A549 (cell line): ENCODE data around the gene MNX1.

Experiments used
- CTCF ChIP-seq: fragments of >200 bp; sonication (Bioruptor Twin); formaldehyde crosslinking; IDR thresholded peaks from 3 replicates; pipeline ENCODE4 v1.5.1; 2016
- MYC ChIP-seq: IDR thresholded peaks from 2 replicates; pipeline ENCODE4 v1.6.1; 2012; ENCODE audit warnings: mild to moderate bottlenecking, inconsistent platforms, low read length, improper control_type of control experiment, borderline replicate concordance
- POLR2A ChIP-seq: IDR thresholded peaks from 2 replicates; pipeline ENCODE4 v1.6.1; 2012; ENCODE audit warnings: mild to moderate bottlenecking, low read length

GRCh38 chr7:157001920-157002818 lies 8.3 kb downstream of the MNX1 start:
- TF ChIP-seq CTCF (no peak), POLR2A (no peak), MYC (no peak)
